SHP77 (cell line): ENCODE results near the gene GFOD2.

Experiments used
- DNase-seq, 2 experiments: peaks; one replicate each; lab custom pipeline; 2025; lab: John Stamatoyannopoulos, UW

GFOD2 gene

GRCh38 chr16:67672306-67672705 lies 46.8 kb downstream of the GFOD2 start:
- no peak for DNase-seq

DNA sequence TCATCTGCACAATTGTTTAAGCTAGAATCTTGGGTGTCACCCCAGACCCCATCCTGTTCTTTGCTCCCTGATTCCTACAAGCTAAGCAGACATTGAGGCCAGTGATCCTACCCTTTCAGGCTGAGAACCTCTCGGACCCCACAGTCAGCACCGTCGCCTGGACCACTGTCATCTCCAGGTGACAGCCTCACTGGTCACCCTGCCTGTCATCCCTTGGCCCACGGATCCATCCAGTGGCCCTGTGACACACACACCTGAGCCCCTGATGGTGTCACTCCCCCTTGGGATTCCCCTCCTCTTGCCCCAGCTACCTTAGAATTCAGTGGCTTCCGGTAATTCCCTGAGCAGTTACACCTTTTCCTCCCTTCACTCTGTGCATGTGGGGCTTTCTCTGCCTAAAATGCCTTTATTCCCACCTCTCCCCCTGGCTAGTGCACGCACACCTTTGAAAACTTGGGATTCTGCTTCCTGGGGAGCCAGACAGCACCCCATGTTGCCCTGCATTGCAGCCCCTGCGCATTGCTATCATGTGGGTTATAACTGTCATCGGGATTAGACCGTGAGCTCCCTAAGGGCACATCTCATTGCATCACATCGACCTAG lies 49.5 kb downstream of the GFOD2 start:
- DNase-seq = no peak

GRCh38 chr16:67668495-67669157 lies 50.5 kb downstream of the GFOD2 start:
- no peak for DNase-seq

DNA sequence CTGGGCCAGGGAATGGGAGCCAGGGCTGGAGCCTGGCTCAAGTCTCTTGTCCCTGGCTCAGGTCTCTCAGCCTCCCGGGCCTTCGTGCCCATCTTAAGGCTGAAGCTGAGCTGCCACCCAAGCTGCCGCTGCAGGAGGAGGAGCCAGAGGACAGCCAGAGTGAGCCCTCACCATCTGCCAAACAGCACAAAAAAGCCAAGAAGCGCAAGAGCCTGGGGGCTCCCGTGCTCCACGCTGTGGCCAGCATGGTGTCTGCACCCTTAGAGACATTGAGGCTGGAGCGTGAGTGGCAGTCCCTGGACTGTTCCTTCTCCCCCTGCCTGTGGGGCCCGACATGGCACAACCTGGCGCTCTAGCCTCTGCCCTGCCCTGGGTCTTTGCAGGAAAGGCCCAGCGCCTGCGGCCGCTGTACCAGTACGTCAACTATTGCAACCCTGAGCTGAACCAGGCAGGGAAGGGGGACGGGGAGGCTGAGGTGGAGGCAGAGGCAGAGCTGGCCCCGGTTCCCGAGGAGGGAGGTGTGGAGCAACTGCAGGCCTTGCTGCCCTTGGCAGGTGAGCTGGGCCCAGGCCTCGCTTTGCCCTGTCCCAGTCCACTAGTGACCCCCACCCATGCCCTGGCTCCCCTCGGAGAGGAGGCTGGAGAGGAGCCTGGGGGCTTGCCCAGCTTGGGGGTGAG lies 51.2 kb downstream of the GFOD2 start:
- peak; percentile 96 to 97 for DNase-seq

DNA sequence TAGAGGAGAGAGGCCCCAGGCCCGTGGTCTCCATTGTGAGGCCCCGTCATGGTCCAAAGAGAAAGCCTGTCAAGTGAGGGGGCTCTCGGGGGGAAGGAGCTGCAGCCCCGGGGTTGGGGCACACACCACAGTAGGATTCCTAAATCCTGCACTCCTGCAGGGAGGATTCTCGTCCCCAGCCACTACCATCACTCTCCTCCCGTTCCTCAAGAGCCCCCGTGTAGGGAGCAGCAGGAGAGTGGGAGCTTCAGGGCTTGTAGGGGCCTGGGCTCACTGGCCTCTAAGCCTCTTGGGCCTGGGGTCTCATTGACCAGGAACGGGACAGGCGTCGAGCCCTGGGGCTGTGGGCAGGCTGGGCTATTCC lies 51.7 kb downstream of the GFOD2 start:
- DNase-seq = no peak

- DNase-seq = peak; percentile 77 to 88
Observed at GRCh38 chr16:67666559-67667452, 52.3 kb downstream of the GFOD2 start, which contains the start of the genes C16orf86 and ENKD1. Gene C16orf86, plus strand, starts transcription at chr16:67666814. Its CDS starts 157 bp downstream, at chr16:67666971. Gene ENKD1, minus strand, starts transcription at chr16:67666750. Its CDS starts 308 bp downstream, at chr16:67666442.

GRCh38 chr16:67666032-67666551 lies 53.0 kb downstream of the GFOD2 start:
- peak in 1 of 2 experiments; percentile 30 for DNase-seq

- no peak for DNase-seq
Observed at GRCh38 chr16:67665598-67665997, 53.5 kb downstream of the GFOD2 start.

GRCh38 chr16:67664871-67665270 lies 54.2 kb downstream of the GFOD2 start:
- DNase-seq = no peak

- DNase-seq = no peak
Observed at GRCh38 chr16:67664258-67664657, 54.9 kb downstream of the GFOD2 start.

GRCh38 chr16:67663877-67664222 lies 55.3 kb downstream of the GFOD2 start:
- no peak for DNase-seq

- DNase-seq = peak; percentile 21 to 27
Observed at GRCh38 chr16:67663151-67663876, 55.8 kb downstream of the GFOD2 start.

DNA sequence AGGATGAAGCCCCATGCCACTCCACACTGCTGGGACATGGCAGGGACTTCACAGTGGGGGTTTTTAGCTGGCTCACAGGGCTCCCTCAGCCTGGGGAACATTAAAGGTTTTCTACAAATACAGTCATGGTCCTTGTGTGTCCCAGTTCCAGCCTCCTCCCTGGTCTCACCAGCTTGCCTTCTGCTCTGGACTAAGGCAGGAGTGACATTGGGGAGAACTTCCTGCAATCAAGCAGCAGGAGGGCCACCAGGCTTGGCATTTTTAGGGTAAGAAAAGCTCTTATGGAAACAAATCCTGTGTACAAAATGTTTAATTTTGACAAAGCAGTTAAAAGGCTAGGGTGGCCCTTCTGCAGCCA lies 56.5 kb downstream of the GFOD2 start:
- no peak for DNase-seq

DNA sequence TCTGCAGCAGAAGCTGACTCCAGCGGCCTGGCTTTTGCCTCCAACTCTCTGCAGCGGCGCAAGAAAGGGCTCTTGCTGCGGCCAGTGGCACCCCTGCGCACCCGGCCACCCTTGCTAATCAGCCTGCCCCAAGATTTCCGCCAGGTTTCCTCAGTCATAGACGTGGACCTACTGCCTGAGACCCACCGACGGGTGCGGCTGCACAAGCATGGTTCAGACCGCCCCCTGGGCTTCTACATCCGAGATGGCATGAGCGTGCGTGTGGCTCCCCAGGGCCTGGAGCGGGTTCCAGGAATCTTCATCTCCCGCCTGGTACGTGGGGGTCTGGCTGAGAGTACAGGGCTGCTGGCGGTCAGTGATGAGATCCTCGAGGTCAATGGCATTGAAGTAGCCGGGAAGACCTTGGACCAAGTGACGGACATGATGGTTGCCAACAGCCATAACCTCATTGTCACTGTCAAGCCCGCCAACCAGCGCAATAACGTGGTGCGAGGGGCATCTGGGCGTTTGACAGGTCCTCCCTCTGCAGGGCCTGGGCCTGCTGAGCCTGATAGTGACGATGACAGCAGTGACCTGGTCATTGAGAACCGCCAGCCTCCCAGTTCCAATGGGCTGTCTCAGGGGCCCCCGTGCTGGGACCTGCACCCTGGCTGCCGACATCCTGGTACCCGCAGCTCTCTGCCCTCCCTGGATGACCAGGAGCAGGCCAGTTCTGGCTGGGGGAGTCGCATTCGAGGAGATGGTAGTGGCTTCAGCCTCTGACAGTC lies 57.0 kb downstream of the GFOD2 start:
- no peak for DNase-seq

GRCh38 chr16:67661101-67661761 lies 57.9 kb downstream of the GFOD2 start:
- DNase-seq = peak; percentile 23 to 51

DNA sequence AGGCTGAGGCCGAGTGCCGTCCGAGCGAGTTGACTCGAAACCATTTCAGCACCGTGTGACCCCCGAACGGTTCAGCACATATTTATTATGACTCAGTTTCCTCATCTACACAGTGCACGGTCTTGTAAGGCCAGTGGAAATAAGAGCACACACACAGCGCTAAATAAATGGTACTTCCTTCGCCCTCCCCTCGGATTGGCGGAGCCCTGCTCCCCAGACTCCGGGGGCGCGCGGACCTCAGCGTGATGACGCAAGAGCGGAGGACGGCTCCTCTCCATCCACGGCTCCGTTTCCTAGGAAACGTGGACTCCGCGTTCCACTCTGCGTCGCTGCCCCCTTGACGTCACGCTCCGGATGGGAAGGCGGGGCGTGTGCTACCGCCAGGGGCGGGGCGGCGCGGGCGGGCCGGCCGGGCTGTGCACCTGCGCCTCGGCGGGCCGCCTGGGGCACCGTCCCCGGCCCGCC lies 58.5 kb downstream of the GFOD2 start, which contains the start of gene PARD6A:
Gene PARD6A, plus strand, starts transcription at position 397 of the 465 bp plus-strand sequence. CDS start 79 bp downstream, outside the sequence.
- DNase-seq = peak; percentile 96

GRCh38 chr16:67659675-67660563 lies 59.2 kb downstream of the GFOD2 start, which contains the start of gene ACD:
Gene ACD, minus strand, starts transcription at chr16:67660260. Its CDS starts 40 bp downstream, at chr16:67660220.
- DNase-seq = peak; percentile 82 to 89

- DNase-seq = no peak
Observed at GRCh38 chr16:67658849-67659674, 60.1 kb downstream of the GFOD2 start.
